ENCODE results near the gene NTNG1.

NTNG1 gene

DNA sequence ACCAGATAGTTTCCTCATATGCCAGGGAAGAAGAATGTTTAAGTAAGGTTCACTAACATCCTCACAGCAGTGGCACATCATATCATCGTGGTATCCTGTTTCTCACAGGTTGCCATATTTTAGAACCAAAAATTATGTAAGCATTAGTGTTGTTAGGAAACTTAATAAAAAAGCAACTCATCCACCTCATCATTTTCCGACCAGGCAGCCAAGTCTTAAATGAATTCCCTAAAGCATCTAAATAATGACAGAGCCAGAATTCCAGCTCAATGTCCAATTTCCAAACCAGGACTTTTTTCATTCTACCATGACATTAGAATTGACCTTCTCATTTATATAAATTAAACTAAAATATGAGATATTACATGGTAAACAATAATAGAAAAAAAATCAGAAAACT lies 272.7 kb downstream of the NTNG1 start:
- no peak for DNase-seq (ENCODE audit: low spot score)

DNA sequence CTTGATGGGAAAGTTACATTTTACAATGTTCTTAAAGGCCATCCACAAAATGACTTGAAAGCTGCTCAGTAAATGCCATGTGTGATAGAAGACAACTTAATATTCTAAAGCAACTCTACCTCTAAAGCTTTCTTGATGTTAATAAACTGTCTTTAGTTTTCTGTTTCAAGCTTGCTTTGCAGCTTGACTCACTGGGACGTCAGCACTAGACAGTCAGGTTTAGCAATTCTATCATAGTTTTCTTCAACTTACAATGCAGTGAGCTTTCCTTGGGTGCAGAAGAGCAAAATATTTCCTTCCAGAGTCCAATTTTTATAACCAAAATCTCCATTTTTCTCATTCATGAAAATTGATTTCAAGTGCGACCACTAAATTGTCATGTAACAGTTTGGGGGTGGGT lies 273.1 kb downstream of the NTNG1 start:
- DNase-seq (ENCODE audit: low spot score) = no peak

GRCh38 chr1:107414550-107414949 lies 273.7 kb downstream of the NTNG1 start:
- no peak for DNase-seq (ENCODE audit: low spot score)

DNA sequence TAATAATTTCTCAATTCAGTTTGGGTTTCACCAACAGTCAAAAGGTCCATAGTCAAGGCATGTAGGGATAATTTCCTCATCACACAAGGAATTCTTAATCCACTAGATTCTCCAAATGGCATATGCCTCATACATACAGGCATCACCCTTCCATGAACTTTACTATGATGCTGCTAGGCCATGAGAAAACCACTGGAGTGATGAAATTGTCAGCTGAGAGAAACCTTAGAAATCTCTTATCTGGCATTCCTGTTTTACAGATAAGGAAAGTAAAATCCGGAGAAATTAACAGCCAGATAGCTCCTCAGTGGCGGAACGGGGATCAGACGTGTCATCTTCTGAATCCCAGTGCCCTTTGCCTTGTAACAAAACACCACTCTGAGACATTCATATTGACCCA lies 274.4 kb downstream of the NTNG1 start:
- no peak for DNase-seq (ENCODE audit: low spot score)

- no peak for DNase-seq (ENCODE audit: low spot score)
Measured at GRCh38 chr1:107419003-107419402, 278.2 kb downstream of the NTNG1 start.

GRCh38 chr1:107422901-107423300 lies 282.1 kb downstream of the NTNG1 start:
- no peak for DNase-seq (ENCODE audit: low spot score)

GRCh38 chr1:107430540-107431228 lies 289.8 kb downstream of the NTNG1 start:
- DNase-seq (ENCODE audit: low spot score) = no peak

DNA sequence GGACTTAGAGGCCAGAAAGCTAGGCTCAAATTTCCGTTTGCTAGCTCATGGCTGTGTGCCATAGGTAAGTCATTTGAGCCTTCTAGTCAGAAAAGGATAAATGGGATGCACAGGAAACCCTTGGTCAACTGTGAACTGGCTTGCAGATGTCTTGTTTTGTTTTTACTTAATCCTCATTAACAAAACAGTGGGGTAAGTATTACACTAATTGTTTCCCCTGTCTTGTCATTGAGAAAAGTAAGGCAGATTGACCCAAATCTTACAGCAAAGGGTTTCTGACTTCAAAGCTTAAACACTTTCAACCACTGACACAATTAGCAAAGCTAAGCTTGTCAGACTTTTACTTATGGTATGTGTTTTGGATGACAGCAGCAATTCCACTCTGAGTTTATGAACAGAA lies 291.3 kb downstream of the NTNG1 start:
- DNase-seq (ENCODE audit: low spot score) = no peak

- DNase-seq (ENCODE audit: low spot score) = no peak
Measured at GRCh38 chr1:107433068-107433467, 292.2 kb downstream of the NTNG1 start.

DNA sequence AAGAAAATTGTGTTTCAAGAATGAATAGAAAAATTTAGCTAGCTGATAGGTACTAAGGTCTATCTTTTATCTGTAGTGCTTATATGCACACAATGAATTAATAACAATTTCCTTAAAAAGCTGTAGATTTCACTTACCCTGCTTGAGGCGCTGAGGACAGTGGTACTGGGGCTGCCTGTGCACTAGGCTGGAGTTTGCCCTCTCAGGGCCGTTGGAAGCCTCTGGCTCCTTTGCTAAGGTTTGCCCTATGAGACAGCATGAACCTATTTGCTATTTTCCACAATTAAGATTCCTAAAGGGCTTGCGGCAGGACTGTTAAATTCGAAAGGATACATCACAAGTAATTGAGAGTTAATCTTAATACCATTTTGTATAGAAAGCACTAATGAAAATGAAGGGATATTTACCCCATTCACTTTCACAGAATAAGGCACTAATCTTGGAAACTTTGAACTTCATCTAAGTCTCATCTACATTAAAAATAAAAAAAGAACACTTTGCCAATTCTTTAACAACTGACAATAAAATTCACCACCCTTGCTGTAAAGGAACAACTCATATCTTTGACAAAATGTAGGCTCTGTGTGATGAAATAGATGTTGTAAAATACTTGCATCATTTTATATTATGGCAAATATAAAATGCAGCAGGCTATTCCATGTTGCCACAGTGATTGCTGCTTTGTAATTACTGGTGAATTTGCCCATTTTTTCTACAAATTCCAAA lies 293.0 kb downstream of the NTNG1 start:
- no peak for DNase-seq (ENCODE audit: low spot score)

DNA sequence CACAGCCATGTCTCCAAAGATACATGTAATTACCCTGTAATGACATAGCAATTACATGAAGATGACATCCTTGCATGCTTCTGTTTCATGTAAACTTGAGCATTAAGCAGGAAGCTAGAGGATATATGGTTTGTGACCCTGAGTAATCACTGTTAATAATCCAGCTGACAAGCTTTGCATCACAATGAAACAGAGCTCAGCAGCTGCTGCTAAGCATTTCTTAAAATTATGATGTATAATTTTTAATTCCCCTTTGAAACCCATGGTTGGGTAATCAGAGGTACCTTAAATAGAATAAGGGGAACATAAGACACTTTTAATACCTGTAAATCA lies 293.5 kb downstream of the NTNG1 start:
- no peak for DNase-seq (ENCODE audit: low spot score)

DNA sequence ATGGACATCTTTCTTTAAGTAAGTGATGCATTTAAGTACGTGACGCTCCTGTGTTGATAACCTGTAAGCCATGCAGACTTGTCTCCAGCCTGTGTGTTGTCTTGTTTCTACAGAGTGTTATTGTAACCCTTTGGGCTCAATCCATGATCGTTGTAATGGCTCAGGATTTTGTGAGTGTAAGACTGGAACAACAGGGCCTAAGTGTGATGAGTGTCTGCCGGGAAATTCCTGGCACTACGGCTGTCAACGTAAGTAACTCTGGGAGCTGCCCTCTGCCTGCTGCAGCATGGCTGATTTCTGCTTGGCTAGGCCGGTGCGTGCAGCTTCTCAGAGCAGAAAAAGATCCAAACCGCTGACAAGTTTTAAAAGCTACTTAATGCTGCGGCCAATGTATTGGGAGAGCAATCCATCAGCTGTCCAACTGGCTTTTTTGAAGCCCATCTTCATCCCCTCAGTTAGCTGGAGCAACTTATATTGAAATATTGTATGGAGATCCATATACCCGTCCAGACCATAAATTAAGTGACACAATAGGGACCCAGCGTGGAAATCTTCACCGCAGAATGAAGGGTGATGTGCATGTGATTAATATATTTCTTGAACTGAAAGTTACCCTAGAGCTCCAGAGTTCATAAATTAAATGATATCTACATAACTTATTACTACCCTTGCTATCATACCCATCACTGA lies 295.9 kb downstream of the NTNG1 start:
- DNase-seq (ENCODE audit: low spot score) = no peak

- DNase-seq (ENCODE audit: low spot score) = no peak
Measured at GRCh38 chr1:107439567-107439966, 298.7 kb downstream of the NTNG1 start.

DNA sequence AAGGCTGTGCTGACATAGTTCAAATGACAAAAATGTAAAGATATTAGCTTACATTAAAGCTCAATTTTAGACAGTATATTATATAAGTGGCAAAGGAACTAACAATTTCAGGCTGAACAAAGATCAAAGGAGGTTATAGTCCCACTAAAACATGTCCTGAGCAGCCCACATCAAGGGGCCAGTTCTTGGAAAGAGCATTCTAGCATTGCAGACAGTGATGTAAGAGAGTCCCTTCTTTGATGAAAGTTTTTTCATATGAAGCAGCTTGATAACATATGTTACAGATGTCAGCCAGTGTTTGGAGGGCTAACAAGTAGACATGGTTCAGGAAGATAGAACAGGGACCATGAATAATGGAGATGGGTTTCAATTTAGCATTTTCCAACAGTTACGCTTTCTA lies 301.7 kb downstream of the NTNG1 start:
- no peak for DNase-seq (ENCODE audit: low spot score)

- DNase-seq (ENCODE audit: low spot score) = no peak
Measured at GRCh38 chr1:107443027-107443426, 302.2 kb downstream of the NTNG1 start.

- no peak for DNase-seq (ENCODE audit: low spot score)
Measured at GRCh38 chr1:107443860-107444259, 303.0 kb downstream of the NTNG1 start.

- DNase-seq (ENCODE audit: low spot score) = no peak
Measured at GRCh38 chr1:107444302-107444701, 303.5 kb downstream of the NTNG1 start.

- DNase-seq (ENCODE audit: low spot score) = no peak
Measured at GRCh38 chr1:107449326-107449725, 308.5 kb downstream of the NTNG1 start.

DNA sequence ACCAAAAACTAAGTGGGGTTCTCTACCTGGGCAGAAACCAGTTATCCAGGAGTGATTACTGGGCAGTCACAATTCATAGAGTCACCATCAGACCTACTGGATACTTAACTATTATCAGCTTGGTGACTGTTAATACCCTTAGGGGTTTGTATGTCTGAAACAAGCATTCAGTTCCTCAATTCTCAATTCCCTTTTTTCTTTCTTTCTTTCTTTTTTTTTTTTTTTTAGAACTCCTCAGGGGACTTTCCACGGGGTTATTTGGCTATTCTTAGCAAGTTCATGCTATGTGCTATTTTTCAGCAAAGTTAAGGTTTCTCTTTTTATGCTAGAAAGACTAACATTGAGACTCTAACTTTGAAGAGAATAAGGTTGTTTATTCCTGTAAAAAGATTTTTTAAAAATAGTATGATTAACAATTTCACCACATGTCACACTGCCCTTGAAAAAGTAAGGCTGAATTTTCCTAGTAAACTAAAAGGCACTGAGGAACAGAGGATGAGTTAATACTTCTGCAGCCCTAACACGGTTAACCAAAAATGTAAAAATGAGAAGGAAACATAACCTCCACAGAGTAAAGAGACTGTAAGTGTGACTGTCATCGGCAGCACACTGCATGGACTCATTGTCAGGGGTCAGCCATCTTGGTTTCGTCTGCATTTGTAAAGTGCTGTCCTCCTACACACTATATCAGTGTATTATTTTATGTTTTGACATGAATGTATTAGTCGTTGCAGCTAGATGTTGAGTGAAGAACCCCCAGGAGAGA lies 310.2 kb downstream of the NTNG1 start:
- no peak for DNase-seq (ENCODE audit: low spot score)

GRCh38 chr1:107451715-107452114 lies 310.9 kb downstream of the NTNG1 start:
- DNase-seq (ENCODE audit: low spot score) = no peak

DNA sequence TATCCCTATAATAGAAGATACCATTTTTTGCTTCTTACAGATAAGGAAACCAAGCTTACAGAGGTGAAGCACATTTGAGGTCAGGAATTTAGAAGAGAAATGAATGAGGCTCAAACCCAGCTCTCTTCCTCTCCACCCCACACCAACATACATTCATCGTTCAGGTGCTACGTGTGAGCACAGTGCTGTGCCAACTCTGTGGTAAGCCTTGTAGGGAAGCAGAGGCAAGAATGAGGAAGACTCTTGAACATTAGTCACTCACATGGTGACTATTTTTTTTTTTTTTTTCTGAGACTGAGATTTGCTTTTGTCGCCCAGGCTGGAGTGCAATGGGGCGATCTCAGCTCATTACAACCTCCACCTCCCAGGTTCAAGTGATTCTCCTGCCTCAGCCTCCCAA lies 314.0 kb downstream of the NTNG1 start:
- DNase-seq (ENCODE audit: low spot score) = no peak

- DNase-seq (ENCODE audit: low spot score) = no peak
Measured at GRCh38 chr1:107457989-107458388, 317.1 kb downstream of the NTNG1 start.
